Transverse colon (tissue), 3 donors: ENCODE measurements around the gene ACP3.

ENCODE experiments used
- POLR2A ChIP-seq: fragments of 450-650 bp; IDR thresholded peaks from one replicate; pipeline ENCODE4 v1.6.1; 2016; ENCODE audit warnings: antibody characterized with exemption, mild to moderate bottlenecking, moderate library complexity
- POLR2AphosphoS5 ChIP-seq, 3 donors: sonication (generic); formaldehyde crosslinking; IDR thresholded peaks; one replicate each; pipeline ENCODE4 v1.6.1; 2016; ENCODE audit warnings: antibody characterized with exemption in 3 of 3

DNA sequence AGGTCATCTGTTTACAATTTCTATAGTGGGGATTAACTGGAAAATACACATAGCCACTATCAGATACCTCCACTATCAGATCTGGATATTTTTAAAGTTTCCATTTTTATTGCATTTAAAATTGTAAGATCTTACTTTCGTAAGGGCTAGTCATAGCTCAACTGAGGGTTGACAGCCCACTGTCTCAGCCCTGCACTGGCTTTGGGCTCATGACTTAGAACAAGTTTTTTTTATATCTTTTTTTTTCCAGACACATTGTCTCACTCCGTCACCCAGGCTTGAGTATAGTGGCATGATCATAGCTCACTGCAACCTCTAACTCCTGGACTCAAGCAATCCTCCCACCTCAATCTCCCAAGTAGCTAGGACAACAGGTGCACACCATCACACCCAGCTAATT is 51.3 kb downstream of the ACP3 start:
- TF ChIP-seq POLR2A, result no peak
- TF ChIP-seq POLR2AphosphoS5 (IDR thresholded peaks at IDR 0.05), result no peak
